Panc1 (cell line): ENCODE results near the gene PPIL6.

ENCODE experiments used
- CTCF ChIP-seq: fragments of 450-650 bp; IDR thresholded peaks from 2 replicates; pipeline ENCODE4 v1.5.1; 2017; ENCODE audit warnings: mild to moderate bottlenecking
- REST ChIP-seq, 2 experiments: IDR thresholded peaks; 2 replicates each; pipeline ENCODE4 v1.6.1; 2011 to 2012; ENCODE audit warnings: low read depth in 2 of 2, control low read depth in 1 of 2, low read length in 1 of 2, mild to moderate bottlenecking in 1 of 2, moderate library complexity in 1 of 2; ENCODE audit not compliant: insufficient read depth in 1 of 2

- TF ChIP-seq REST (IDR thresholded peaks at IDR 0.05; ENCODE audit: insufficient read depth in 1 of 2, low read depth in 2 of 2, low read length in 1 of 2) (no peak), CTCF (no peak)
Measured at GRCh38 chr6:109411034-109411433, 29.4 kb downstream of the PPIL6 start.
